GM19193 (cell line): ENCODE measurements around the gene C11orf91.

ENCODE experiments used
- POLR2A ChIP-seq: IDR thresholded peaks from 4 replicates; pipeline ENCODE4 v1.6.1; 2011; ENCODE audit not compliant: insufficient read depth, insufficient read length; ENCODE audit errors: extremely low read depth

C11orf91 gene

GRCh38 chr11:33652930-33653329 lies 47.7 kb downstream of the C11orf91 start:
- no peak for TF ChIP-seq POLR2A

DNA sequence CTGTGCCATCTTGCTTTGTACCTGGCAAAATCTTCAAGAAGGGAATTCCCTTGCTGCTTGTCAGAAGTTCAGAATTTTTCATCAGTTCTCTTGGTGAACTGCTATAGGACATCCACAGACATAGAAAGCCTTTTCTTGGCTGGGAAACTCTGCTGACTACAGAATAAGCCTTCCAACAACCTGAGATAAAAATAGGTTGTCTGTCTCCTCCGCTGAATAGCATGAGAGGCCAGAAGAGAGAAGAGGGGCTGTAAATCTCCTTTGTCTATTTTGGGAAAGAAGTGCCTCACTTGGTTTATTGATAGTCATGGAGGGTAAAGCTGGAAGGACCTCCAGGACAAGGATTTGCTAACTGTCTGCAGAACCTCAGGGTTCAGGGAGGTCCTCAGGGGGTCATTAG lies 48.2 kb downstream of the C11orf91 start:
- TF ChIP-seq POLR2A = no peak

DNA sequence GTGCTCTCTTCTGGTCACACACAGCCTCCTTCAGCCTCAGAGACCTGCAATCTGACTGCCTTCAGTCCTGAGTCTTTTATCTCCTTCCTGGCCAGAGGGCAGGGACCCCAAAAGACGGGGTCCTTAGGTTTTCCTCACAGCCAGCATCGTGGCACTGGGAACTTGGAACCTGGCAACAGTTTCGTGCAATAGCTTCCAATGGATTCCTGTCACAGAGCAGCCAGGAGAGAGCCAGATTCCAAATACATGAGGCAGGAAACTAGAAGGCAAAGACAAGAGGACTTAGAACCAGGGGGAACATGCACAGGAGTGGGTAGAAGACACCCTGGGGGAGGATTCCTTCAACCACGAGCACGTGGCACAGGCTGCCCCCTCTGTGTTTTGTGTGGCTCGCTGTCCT lies 48.6 kb downstream of the C11orf91 start:
- no peak for TF ChIP-seq POLR2A

DNA sequence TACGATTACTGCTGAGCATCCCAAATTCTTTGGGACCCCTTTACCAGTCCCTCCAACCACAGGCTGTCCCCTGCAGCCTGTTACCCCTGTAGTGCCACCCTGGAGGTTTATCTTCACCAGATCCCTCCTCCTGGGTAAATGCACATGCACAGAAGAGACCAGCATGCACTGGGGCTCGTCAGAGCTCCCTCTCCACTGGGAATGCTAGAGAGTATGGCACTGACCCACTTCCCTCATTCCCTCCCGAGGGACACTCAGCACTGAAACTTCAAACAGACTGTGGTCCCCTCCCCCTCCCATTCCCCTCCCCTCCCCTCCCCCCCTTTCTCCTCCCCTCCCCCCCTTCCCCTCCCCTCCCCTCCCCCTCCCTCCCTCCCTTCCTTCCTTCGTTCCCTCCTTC lies 49.1 kb downstream of the C11orf91 start:
- no peak for TF ChIP-seq POLR2A

DNA sequence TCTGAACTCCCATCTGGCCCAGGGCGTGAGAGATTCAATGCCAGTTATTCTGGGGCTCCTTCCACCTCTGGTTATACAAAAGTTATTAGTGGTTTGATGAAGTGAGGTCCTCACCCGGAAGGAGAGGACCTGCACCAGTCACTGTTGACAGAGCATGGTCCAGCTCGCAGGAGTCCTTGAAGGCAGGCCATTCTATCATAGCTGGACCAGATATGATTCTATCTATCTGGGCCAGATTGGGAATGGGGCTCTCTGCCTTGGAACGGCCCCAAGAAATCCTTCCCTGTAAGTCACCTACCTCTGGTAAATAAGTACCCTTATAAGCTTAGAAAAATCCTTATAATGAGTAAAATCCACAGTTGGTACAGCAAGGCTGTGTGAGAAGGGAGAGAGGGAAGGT lies 50.7 kb downstream of the C11orf91 start:
- no peak for TF ChIP-seq POLR2A
